Mesothelial cell of epicardium (in vitro differentiated cells): ENCODE data around the gene FOXN3. TPM values are rescaled to one million over a fixed set of nuclear protein-coding genes. Genes with fewer than 3 reads are reported as not detected.

Experiments
- DNase-seq, 2 experiments: peaks; one replicate each; pipeline ENCODE4 v3.0.0; 2021; ENCODE audit warnings: low spot score in 2 of 2; ENCODE audit not compliant: unreplicated experiment in 2 of 2
- H3K27ac Mint-ChIP-seq: 2 replicates; pipeline ENCODE4 v1.8.0; 2021; ENCODE audit warnings: mixed read lengths
- H3K27me3 Mint-ChIP-seq: 2 replicates; pipeline ENCODE4 v1.8.0; 2021; ENCODE audit warnings: low read depth, mixed read lengths
- H3K36me3 Mint-ChIP-seq: 2 replicates; pipeline ENCODE4 v1.8.0; 2021; ENCODE audit warnings: mixed read lengths
- H3K4me1 Mint-ChIP-seq: 2 replicates; pipeline ENCODE4 v1.8.0; 2021; ENCODE audit warnings: mixed read lengths
- H3K4me3 Mint-ChIP-seq: 2 replicates; pipeline ENCODE4 v1.8.0; 2021; ENCODE audit warnings: mild to moderate bottlenecking, moderate library complexity, mixed read lengths
- H3K9me3 Mint-ChIP-seq: 2 replicates; pipeline ENCODE4 v1.8.0; 2021; ENCODE audit warnings: mixed read lengths
- CTCF ChIP-seq: fragments of 200-600 bp; sonication (generic); IDR thresholded peaks from one replicate; pipeline ENCODE4 v1.5.0; 2021; ENCODE audit warnings: antibody characterized with exemption; ENCODE audit not compliant: unreplicated experiment
- total RNA-seq: library from RNA; stranded (reverse); gene quantifications from 3 replicates; pipeline ENCODE4 v1.2.1, GENCODE V29; 2021

Gene FOXN3
- total RNA-seq, 1 donor from 2014 or later: 124 TPM

- TF ChIP-seq CTCF: no peak
- peaks cover 3% of the 10 kb centered on the region for H3K9me3 Mint-ChIP-seq
- H3K27ac Mint-ChIP-seq: no peak overlapping the region
- H3K27me3 Mint-ChIP-seq: no peaks in the 10 kb centered on the region
- no peak for DNase-seq
- H3K36me3 Mint-ChIP-seq: peaks cover 24% of the 10 kb centered on the region
- H3K4me3 Mint-ChIP-seq: no peak overlapping the region
- peaks cover 16% of the 10 kb centered on the region for H3K4me1 Mint-ChIP-seq
Measured at GRCh38 chr14:89310211-89310610, 106.8 kb downstream of the FOXN3 start.

- Mint-ChIP-seq H3K9me3 (peaks cover 3% of the 10 kb centered on the region), H3K27ac (no peak overlapping the region), H3K27me3 (no peaks in the 10 kb centered on the region), H3K4me3 (no peak overlapping the region), H3K36me3 (peaks cover 19% of the 10 kb centered on the region), H3K4me1 (peaks cover 21% of the 10 kb centered on the region)
- no peak for DNase-seq
- TF ChIP-seq CTCF: no peak
Measured at GRCh38 chr14:89309670-89310177, 107.3 kb downstream of the FOXN3 start.

GRCh38 chr14:89308232-89308959, 108.6 kb downstream of the FOXN3 start:
- H3K27ac Mint-ChIP-seq: no peak overlapping the region
- H3K4me3 Mint-ChIP-seq: no peak overlapping the region
- no peak for TF ChIP-seq CTCF
- H3K27me3 Mint-ChIP-seq: no peaks in the 10 kb centered on the region
- no peaks in the 10 kb centered on the region for H3K9me3 Mint-ChIP-seq
- peaks cover 9% of the 10 kb centered on the region for H3K36me3 Mint-ChIP-seq
- no peak for DNase-seq
- H3K4me1 Mint-ChIP-seq: peaks cover 35% of the 10 kb centered on the region

GRCh38 chr14:89307409-89307808, 109.6 kb downstream of the FOXN3 start:
- TF ChIP-seq CTCF: no peak
- H3K27me3 Mint-ChIP-seq: no peaks in the 10 kb centered on the region
- no peaks in the 10 kb centered on the region for H3K9me3 Mint-ChIP-seq
- H3K4me1 Mint-ChIP-seq: peaks cover 42% of the 10 kb centered on the region
- no peak overlapping the region for H3K4me3 Mint-ChIP-seq
- no peak for DNase-seq
- H3K27ac Mint-ChIP-seq: peak overlapping the region; percentile 33
- peaks cover 6% of the 10 kb centered on the region for H3K36me3 Mint-ChIP-seq

GRCh38 chr14:89304972-89305703, 111.9 kb downstream of the FOXN3 start:
- Mint-ChIP-seq H3K27ac (peak overlapping the region; percentile 95), H3K36me3 (peaks cover 12% of the 10 kb centered on the region), H3K4me1 (peaks cover 42% of the 10 kb centered on the region)

More at GRCh38 chr14:89304972-89305703, 111.9 kb downstream of the FOXN3 start:
- no peaks in the 10 kb centered on the region for H3K9me3 Mint-ChIP-seq
- H3K27me3 Mint-ChIP-seq: no peaks in the 10 kb centered on the region
- no peak overlapping the region for H3K4me3 Mint-ChIP-seq
- DNase-seq: no peak
- no peak for TF ChIP-seq CTCF
